ENCODE data around the gene MR1. TPM values are rescaled to one million over a fixed set of nuclear protein-coding genes. Genes with fewer than 3 reads are reported as not detected.
A peak's percentile ranks its signal among the peaks of the same experiment; 100 is the strongest.

Gene MR1
- total and polyA plus RNA-seq, 2 of the 13 experiments (the other 11 are each of a cell fraction or from before 2014, with no cell fraction given) = 7.7 to 10.4 TPM

- TF ChIP-seq JUN (CRISPR knock-in tag; IDR thresholded peaks at IDR 0.05) (no peak), GFI1 (CRISPR knock-in tag; IDR thresholded peaks at IDR 0.05; ENCODE audit: borderline replicate concordance) (0 out of 2 replicates have a peak, but pooled peaks have one; percentile 34), SMC3 (IDR thresholded peaks at IDR 0.05; ENCODE audit: low read length) (peak; percentile 89), ARID5B (CRISPR knock-in tag; IDR thresholded peaks at IDR 0.05) (0 out of 2 replicates have a peak, but pooled peaks have one; percentile 31), STAG1 (CRISPR knock-in tag; IDR thresholded peaks at IDR 0.05) (peak; percentile 92), SALL1 (CRISPR knock-in tag; IDR thresholded peaks at IDR 0.05) (peak; percentile 44), ZNF121 (CRISPR knock-in tag; IDR thresholded peaks at IDR 0.05) (0 out of 2 replicates have a peak, but pooled peaks have one; percentile 30), KLF11 (CRISPR knock-in tag; IDR thresholded peaks at IDR 0.05) (0 out of 2 replicates have a peak, but pooled peaks have one; percentile 27), LCORL (IDR thresholded peaks at IDR 0.05) (no peak), LCORL (CRISPR knock-in tag; IDR thresholded peaks at IDR 0.05) (peak; percentile 39; the same call in 1 of the 2 replicates), POGZ (CRISPR knock-in tag; IDR thresholded peaks at IDR 0.05) (0 out of 2 replicates have a peak, but pooled peaks have one; percentile 31)
Measured at GRCh38 chr1:181083842-181084605, 50.2 kb downstream of the MR1 start (continued).
